CD14-positive monocyte (primary cell): ENCODE data around the gene CDC14B. TPM values are rescaled to one million over a fixed set of nuclear protein-coding genes. Genes with fewer than 3 reads are reported as not detected.

Experiments
- DNase-seq, 3 donors: peaks; one replicate each; pipeline ENCODE4 v3.0.0-alpha.2; 2011 to 2022
- H2AFZ ChIP-seq: 2 replicates; pipeline ENCODE4 v1.6.0; 2012; ENCODE audit warnings: mild to moderate bottlenecking, low read depth, low read length, inconsistent platforms; ENCODE audit not compliant: insufficient read depth, poor library complexity, severe bottlenecking
- H3K27ac ChIP-seq, 2 donors: 1 replicate in 1 of 2; 2 replicates in 1 of 2; pipeline ENCODE4 v1.5.1; 2012 to 2013; ENCODE audit warnings: low read length in 2 of 2, control low read depth in 1 of 2, inconsistent platforms in 1 of 2, low read depth in 1 of 2, mild to moderate bottlenecking in 1 of 2
- H3K27me3 ChIP-seq, 2 donors: one replicate each; pipeline versions ENCODE4 v1.6.0 to v1.6.1; 2011 to 2013; ENCODE audit warnings: low read length in 2 of 2; ENCODE audit not compliant: control insufficient read depth in 2 of 2, insufficient read depth in 2 of 2
- H3K36me3 ChIP-seq, 2 donors: replicated peaks in 1 of 2; 1 replicate in 1 of 2; 2 replicates in 1 of 2; pipeline versions ENCODE4 v1.5.1 to v1.6.1; 2012 to 2013; ENCODE audit warnings: low read length in 2 of 2, control low read depth in 1 of 2, inconsistent platforms in 1 of 2, mild to moderate bottlenecking in 1 of 2; ENCODE audit not compliant: insufficient read depth in 2 of 2, control insufficient read depth in 1 of 2
- H3K4me1 ChIP-seq, 2 donors: 1 replicate in 1 of 2; 2 replicates in 1 of 2; pipeline versions ENCODE4 v1.5.1 to v1.6.1; 2012 to 2013; ENCODE audit warnings: low read length in 2 of 2, control low read depth in 1 of 2, inconsistent platforms in 1 of 2, mild to moderate bottlenecking in 1 of 2, moderate library complexity in 1 of 2; ENCODE audit not compliant: insufficient read depth in 2 of 2, control insufficient read depth in 1 of 2
- H3K4me2 ChIP-seq: replicated peaks from 2 replicates; pipeline ENCODE3; 2012; ENCODE audit warnings: low read length, moderate library complexity, mild to moderate bottlenecking; ENCODE audit not compliant: poor library complexity, severe bottlenecking; ENCODE audit errors: extremely low read depth
- H3K4me3 ChIP-seq, 3 experiments: fragments of 200-600 bp in 1 of 3; sonication (generic) in 1 of 3; replicated peaks in 1 of 3; 1 replicate in 2 of 3; 2 replicates in 1 of 3; pipeline ENCODE4 v1.5.1; 2011 to 2013; ENCODE audit warnings: low read length in 3 of 3, mild to moderate bottlenecking in 3 of 3, control low read depth in 2 of 3, low read depth in 2 of 3, inconsistent platforms in 1 of 3, moderate library complexity in 1 of 3
- H3K79me2 ChIP-seq: 2 replicates; pipeline ENCODE4 v1.6.0; 2012; ENCODE audit warnings: mild to moderate bottlenecking, control low read depth, inconsistent platforms, low read length, moderate library complexity; ENCODE audit not compliant: insufficient read depth
- H3K9ac ChIP-seq: 2 replicates; pipeline ENCODE4 v1.6.0; 2017; ENCODE audit warnings: low read length, mild to moderate bottlenecking; ENCODE audit not compliant: insufficient read depth, poor library complexity, severe bottlenecking
- H3K9me3 ChIP-seq, 2 donors: replicated peaks in 1 of 2; 1 replicate in 1 of 2; 2 replicates in 1 of 2; pipeline versions ENCODE4 v1.5.1 to v1.6.1; 2012 to 2013; ENCODE audit warnings: low read length in 2 of 2, control low read depth in 1 of 2; ENCODE audit not compliant: control insufficient read depth in 1 of 2, insufficient read depth in 1 of 2
- H4K20me1 ChIP-seq: 2 replicates; pipeline ENCODE4 v1.6.0; 2012; ENCODE audit warnings: mild to moderate bottlenecking, low read length, control low read depth, moderate library complexity; ENCODE audit not compliant: insufficient read depth
- H3K27ac Mint-ChIP-seq, 7 donors: one replicate each; pipeline ENCODE4 v1.8.0; 2020; ENCODE audit warnings: mild to moderate bottlenecking in 7 of 7, mixed read lengths in 7 of 7, moderate library complexity in 6 of 7, inconsistent platforms in 2 of 7
- H3K27me3 Mint-ChIP-seq, 3 donors: one replicate each; pipeline ENCODE4 v1.8.0; 2021 to 2022; ENCODE audit warnings: low read depth in 3 of 3, mild to moderate bottlenecking in 3 of 3, mixed read lengths in 3 of 3, moderate library complexity in 3 of 3, inconsistent platforms in 1 of 3
- H3K36me3 Mint-ChIP-seq, 2 donors: one replicate each; pipeline ENCODE4 v1.8.0; 2020; ENCODE audit warnings: mixed read lengths in 2 of 2, inconsistent platforms in 1 of 2, mild to moderate bottlenecking in 1 of 2
- H3K4me1 Mint-ChIP-seq: one replicate; pipeline ENCODE4 v1.8.0; 2020; ENCODE audit warnings: mild to moderate bottlenecking, mixed read lengths
- H3K4me3 Mint-ChIP-seq, 2 donors: one replicate each; pipeline ENCODE4 v1.8.0; 2020; ENCODE audit warnings: mild to moderate bottlenecking in 2 of 2, mixed read lengths in 2 of 2, moderate library complexity in 1 of 2
- H3K9me3 Mint-ChIP-seq, 7 donors: one replicate each; pipeline ENCODE4 v1.8.0; 2020 to 2022; ENCODE audit warnings: mixed read lengths in 7 of 7, mild to moderate bottlenecking in 6 of 7, moderate library complexity in 6 of 7, inconsistent platforms in 2 of 7
- WGBS: methylation state at CpG from one replicate; pipeline ENCODE4 v1.1.5; 2013; ENCODE audit warnings: missing lambda C conversion rate; ENCODE audit not compliant: insufficient coverage; 5-methylcytosine and 5-hydroxymethylcytosine counted together
- intact Hi-C, 2 donors: fragments of 100-400 bp; cut with micrococcal nuclease; formaldehyde crosslinking; loops; one replicate each; pipeline versions ENCODE4 v1.15.0 to v1.15.1; 2023
- polyA plus RNA-seq, 3 donors: library from polyadenylated mRNA; depleted of rRNA in 1 of 3; unstranded in 2 of 3; stranded (reverse) in 1 of 3; fragments of 300-500 nt in 2 of 3; fragments of >200 nt in 1 of 3; fragmentation: Illumina TruSeq in 2 of 3; gene quantifications; 1 replicate in 2 of 3; 2 replicates in 1 of 3; pipeline ENCODE4 v1.2.3, GENCODE V29; 2012 to 2021
- TF ChIP-seq, protein P1 (sequence below): fragments of 200-600 bp; IDR thresholded peaks from one replicate; pipeline ENCODE4 v1.8.0; 2022; ENCODE audit warnings: antibody characterized with exemption, mild to moderate bottlenecking

The CDC14B gene
- polyA plus RNA-seq, 3 donors, result 0.03 to 0.47 (median 0.44) TPM

DNA sequence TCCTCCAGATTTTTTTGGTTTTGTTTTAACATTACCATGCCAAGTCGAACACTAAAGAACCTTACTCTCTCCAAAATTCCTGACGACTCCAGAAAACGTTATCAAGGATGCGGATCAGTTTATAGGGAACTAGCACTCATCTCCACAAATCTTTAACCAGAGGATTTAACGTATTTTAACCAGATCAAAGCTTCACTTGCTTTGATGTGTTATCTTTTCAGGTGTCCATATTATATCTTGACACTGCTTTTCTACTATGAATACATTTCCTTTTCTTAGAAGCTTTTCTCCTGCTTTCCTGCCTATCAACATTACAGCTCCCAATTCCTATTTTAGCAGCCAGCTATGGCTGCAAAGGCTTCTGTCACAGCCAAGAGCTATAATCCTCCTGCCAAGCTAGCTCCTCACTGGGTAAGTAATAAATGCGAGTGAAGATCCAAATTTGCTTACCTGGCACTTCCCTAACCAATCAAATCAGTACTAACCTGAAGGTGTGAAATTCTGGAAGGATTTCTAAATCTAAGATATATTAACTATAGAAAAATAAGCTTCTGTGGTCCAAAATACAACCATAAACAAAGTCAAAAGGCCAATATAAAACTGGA, 60.2 kb downstream of the CDC14B start:
- DNase-seq, result no peak
- Histone ChIP-seq H3K4me2 (no peak overlapping the region), H3K27me3 (peaks cover 0 to 9% of the 10 kb centered on the region in 2 donors), H3K27ac (no peak overlapping the region), H3K9me3 (no peaks in the 10 kb centered on the region), H3K79me2 (no peaks in the 10 kb centered on the region), H3K4me1 (peaks cover 0 to 3% of the 10 kb centered on the region in 2 donors), H3K9ac (no peak overlapping the region), H4K20me1 (no peaks in the 10 kb centered on the region), H3K36me3 (no peaks in the 10 kb centered on the region), H3K4me3 (no peak overlapping the region), H2AFZ (no peak overlapping the region)
- WGBS, result 100% methylated on average over 1 of the region's 6 CpGs
- Mint-ChIP-seq H3K36me3 (no peaks in the 10 kb centered on the region), H3K9me3 (peaks cover 0 to 2% (median 0%) of the 10 kb centered on the region in 7 donors), H3K27me3 (peaks cover 10 to 13% (median 12%) of the 10 kb centered on the region in 3 donors), H3K4me3 (peak overlapping the region in 1 of 2 donors; percentile 17), H3K4me1 (peaks cover 12% of the 10 kb centered on the region), H3K27ac (no peak overlapping the region)
- TF ChIP-seq, protein P1, sequence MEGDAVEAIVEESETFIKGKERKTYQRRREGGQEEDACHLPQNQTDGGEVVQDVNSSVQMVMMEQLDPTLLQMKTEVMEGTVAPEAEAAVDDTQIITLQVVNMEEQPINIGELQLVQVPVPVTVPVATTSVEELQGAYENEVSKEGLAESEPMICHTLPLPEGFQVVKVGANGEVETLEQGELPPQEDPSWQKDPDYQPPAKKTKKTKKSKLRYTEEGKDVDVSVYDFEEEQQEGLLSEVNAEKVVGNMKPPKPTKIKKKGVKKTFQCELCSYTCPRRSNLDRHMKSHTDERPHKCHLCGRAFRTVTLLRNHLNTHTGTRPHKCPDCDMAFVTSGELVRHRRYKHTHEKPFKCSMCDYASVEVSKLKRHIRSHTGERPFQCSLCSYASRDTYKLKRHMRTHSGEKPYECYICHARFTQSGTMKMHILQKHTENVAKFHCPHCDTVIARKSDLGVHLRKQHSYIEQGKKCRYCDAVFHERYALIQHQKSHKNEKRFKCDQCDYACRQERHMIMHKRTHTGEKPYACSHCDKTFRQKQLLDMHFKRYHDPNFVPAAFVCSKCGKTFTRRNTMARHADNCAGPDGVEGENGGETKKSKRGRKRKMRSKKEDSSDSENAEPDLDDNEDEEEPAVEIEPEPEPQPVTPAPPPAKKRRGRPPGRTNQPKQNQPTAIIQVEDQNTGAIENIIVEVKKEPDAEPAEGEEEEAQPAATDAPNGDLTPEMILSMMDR, result no peak
- intact Hi-C loops, result no loop called here

DNA sequence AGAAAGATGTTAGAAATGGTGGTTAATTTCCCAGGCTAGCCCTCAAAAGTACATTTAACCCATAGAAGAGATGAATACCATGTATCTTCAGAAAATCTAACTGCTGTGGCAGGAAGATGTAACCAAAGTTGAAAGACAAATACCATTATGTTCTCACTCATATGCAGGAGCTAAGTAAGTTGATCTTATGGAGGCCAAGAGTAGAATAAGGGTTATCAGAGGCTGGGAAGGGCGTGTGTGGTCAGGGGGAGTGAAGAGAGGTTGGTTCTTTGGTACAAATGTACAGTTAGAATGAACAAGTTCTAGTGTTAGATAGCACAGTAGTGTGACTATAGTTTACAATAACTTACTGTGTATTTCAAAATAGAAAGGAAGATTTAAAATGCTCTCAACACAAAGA, 61.7 kb downstream of the CDC14B start:
- no peak overlapping the region for H3K4me2 ChIP-seq
- H3K36me3 ChIP-seq, result no peaks in the 10 kb centered on the region
- no peak overlapping the region for H2AFZ ChIP-seq
- Mint-ChIP-seq H3K9me3 (peaks cover 0 to 2% (median 0%) of the 10 kb centered on the region in 7 donors), H3K4me1 (peaks cover 14% of the 10 kb centered on the region), H3K36me3 (no peaks in the 10 kb centered on the region), H3K4me3 (no peak overlapping the region), H3K27ac (peak overlapping the region in 1 of 7 donors; percentile 7), H3K27me3 (peaks cover 2 to 7% (median 3%) of the 10 kb centered on the region in 3 donors)
- no peaks in the 10 kb centered on the region for H3K9me3 ChIP-seq
- H3K9ac ChIP-seq, result no peak overlapping the region
- H3K27ac ChIP-seq, result no peak overlapping the region
- peaks cover 0 to 2% of the 10 kb centered on the region in 2 donors for H3K27me3 ChIP-seq
- no peak overlapping the region for H3K4me3 ChIP-seq
- no peaks in the 10 kb centered on the region for H3K79me2 ChIP-seq
- TF ChIP-seq, protein P1, result no peak
- peaks cover 0 to 3% of the 10 kb centered on the region in 2 donors for H3K4me1 ChIP-seq
- intact Hi-C loops, result no loop called here
- DNase-seq, result no peak
- no CpG with 5 or more reads among the region's 1 CpG for WGBS
- no peaks in the 10 kb centered on the region for H4K20me1 ChIP-seq
